GM23338 (cell line): ENCODE measurements around the gene KLHL12. TPM values are rescaled to one million over a fixed set of nuclear protein-coding genes. Genes with fewer than 3 reads are reported as not detected.

Experiments
- ATAC-seq: fragments of 200-7000 bp; cut with Tn5 transposase; 3 replicates; pipeline ENCODE4 v1.9.1; 2020
- DNase-seq: peaks from one replicate; pipeline ENCODE4 v3.0.0-alpha.2; 2015; ENCODE audit warnings: low spot score
- H2AFZ ChIP-seq: fragments of 200-600 bp; sonication (generic); 2 replicates; pipeline ENCODE4 v1.8.0; 2016; ENCODE audit warnings: antibody characterized with exemption, mild to moderate bottlenecking, moderate library complexity
- H3F3A ChIP-seq: fragments of 200-600 bp; sonication (generic); replicated peaks from 2 replicates; pipeline ENCODE4 v1.8.0; 2017; ENCODE audit warnings: antibody characterized with exemption, mixed run types, low read depth
- H3K27ac ChIP-seq: fragments of 200-600 bp; sonication (generic); 2 replicates; pipeline ENCODE4 v1.6.1; 2016; ENCODE audit warnings: low read depth
- H3K27me3 ChIP-seq: fragments of 200-600 bp; sonication (generic); 2 replicates; pipeline ENCODE4 v1.8.0; 2016; ENCODE audit warnings: mild to moderate bottlenecking, mixed run types, moderate library complexity; ENCODE audit not compliant: insufficient read depth
- H3K36me3 ChIP-seq: fragments of 200-600 bp; sonication (generic); 2 replicates; pipeline ENCODE4 v1.8.0; 2016; ENCODE audit warnings: mild to moderate bottlenecking; ENCODE audit not compliant: insufficient read depth
- H3K4me1 ChIP-seq: fragments of 200-600 bp; sonication (generic); 2 replicates; pipeline ENCODE4 v1.8.0; 2016; ENCODE audit warnings: mild to moderate bottlenecking, moderate library complexity; ENCODE audit not compliant: insufficient read depth
- H3K4me2 ChIP-seq: fragments of 200-600 bp; sonication (generic); 2 replicates; pipeline ENCODE4 v1.7.1; 2017; ENCODE audit warnings: mixed run types
- H3K4me3 ChIP-seq: fragments of 200-600 bp; sonication (generic); 2 replicates; pipeline ENCODE4 v1.6.1; 2016; ENCODE audit warnings: mixed run types
- H3K79me2 ChIP-seq: fragments of 200-600 bp; sonication (generic); replicated peaks from 2 replicates; pipeline ENCODE4 v1.8.0; 2017; ENCODE audit warnings: mild to moderate bottlenecking; ENCODE audit not compliant: insufficient read depth
- H3K9me2 ChIP-seq: fragments of 200-600 bp; sonication (generic); 2 replicates; pipeline ENCODE4 v1.8.0; 2017; ENCODE audit not compliant: insufficient read depth
- H4K20me1 ChIP-seq: fragments of 200-600 bp; sonication (generic); replicated peaks from 2 replicates; pipeline ENCODE4 v1.8.0; 2017; ENCODE audit warnings: mild to moderate bottlenecking; ENCODE audit not compliant: insufficient read depth
- H3K27ac Mint-ChIP-seq: 2 replicates; pipeline ENCODE4 v1.8.0; 2020; ENCODE audit warnings: inconsistent platforms, mild to moderate bottlenecking, moderate library complexity, mixed read lengths
- H3K27me3 Mint-ChIP-seq: 3 replicates; pipeline ENCODE4 v1.8.0; 2022; ENCODE audit warnings: low read depth, mild to moderate bottlenecking, moderate library complexity, mixed read lengths, inconsistent platforms; ENCODE audit not compliant: insufficient read depth, poor library complexity
- H3K36me3 Mint-ChIP-seq: 3 replicates; pipeline ENCODE4 v1.8.0; 2021; ENCODE audit warnings: low read depth, mild to moderate bottlenecking, inconsistent platforms, moderate library complexity, mixed read lengths
- H3K4me1 Mint-ChIP-seq: 3 replicates; pipeline ENCODE4 v1.8.0; 2020; ENCODE audit warnings: mild to moderate bottlenecking, inconsistent platforms, mixed read lengths
- H3K4me3 Mint-ChIP-seq: 3 replicates; pipeline ENCODE4 v1.8.0; 2021; ENCODE audit warnings: moderate library complexity, mild to moderate bottlenecking, inconsistent platforms, mixed read lengths
- H3K9me3 Mint-ChIP-seq: 3 replicates; pipeline ENCODE4 v1.8.0; 2020; ENCODE audit warnings: moderate library complexity, mild to moderate bottlenecking, inconsistent platforms, mixed read lengths
- EZH2 ChIP-seq: fragments of 200-600 bp; sonication (generic); IDR thresholded peaks from one replicate; pipeline ENCODE4 v1.8.0; 2017; ENCODE audit warnings: antibody characterized with exemption, mild to moderate bottlenecking, low read depth; ENCODE audit not compliant: unreplicated experiment
- EZH2phosphoT487 ChIP-seq: fragments of 200-600 bp; sonication (generic); IDR thresholded peaks from one replicate; pipeline ENCODE4 v1.8.1; 2018; ENCODE audit warnings: antibody characterized with exemption; ENCODE audit not compliant: unreplicated experiment
- POLR2AphosphoS5 ChIP-seq: IDR thresholded peaks from 2 replicates; pipeline ENCODE4 v1.6.1; 2016; ENCODE audit warnings: antibody characterized with exemption, low read depth
- ZNF114 ChIP-seq: fragments of 250-450 bp; sonication (Bioruptor Pico); IDR thresholded peaks from 2 replicates; pipeline ENCODE4 v1.5.0; 2020; ENCODE audit warnings: mild to moderate bottlenecking, moderate library complexity
- ZNF462 ChIP-seq: fragments of 250-450 bp; sonication (Bioruptor Pico); IDR thresholded peaks from 2 replicates; pipeline ENCODE4 v1.5.0; 2020; ENCODE audit warnings: mild to moderate bottlenecking, moderate library complexity
- polyA plus RNA-seq: library from polyadenylated mRNA; unstranded; fragments of >200 nt; fragmentation: Nextera tagmentation; extraction: Ambion mirVana; gene quantifications from 2 replicates; pipeline ENCODE4 v1.2.1, GENCODE V29; 2016
- total RNA-seq: library from RNA; depleted of rRNA; stranded (reverse); fragments of >200 nt; shearing (Covaris generic); gene quantifications from 2 replicates; pipeline ENCODE4 v1.2.3, GENCODE V29; 2014
- TF ChIP-seq, protein P1 (sequence below): IDR thresholded peaks from one replicate; pipeline ENCODE4 v1.6.1; 2018; ENCODE audit warnings: antibody characterized with exemption; ENCODE audit not compliant: unreplicated experiment

Gene KLHL12
- total and polyA plus RNA-seq, 2 experiments from 2014 or later, result 14.6 to 27.5 TPM

GRCh38 chr1:202871367-202871766 is 55.7 kb downstream of the KLHL12 start:
- H3K4me3 Mint-ChIP-seq, result no peak overlapping the region
- H3K27ac Mint-ChIP-seq, result no peak overlapping the region

More at GRCh38 chr1:202871367-202871766, 55.7 kb downstream of the KLHL12 start:
- Histone ChIP-seq H4K20me1 (no peaks in the 10 kb centered on the region), H2AFZ (no peak overlapping the region), H3K9me2 (no peaks in the 10 kb centered on the region), H3K4me1 (no peaks in the 10 kb centered on the region), H3K36me3 (no peaks in the 10 kb centered on the region), H3K27ac (no peak overlapping the region), H3K79me2 (no peaks in the 10 kb centered on the region), H3K4me3 (no peak overlapping the region), H3K4me2 (no peak overlapping the region), H3K27me3 (no peaks in the 10 kb centered on the region), H3F3A (no peaks in the 10 kb centered on the region)
- DNase-seq, result no peak
- H3K27me3 Mint-ChIP-seq, result peaks cover 1% of the 10 kb centered on the region
- ATAC-seq, result no peak
- H3K4me1 Mint-ChIP-seq, result no peaks in the 10 kb centered on the region
- H3K9me3 Mint-ChIP-seq, result no peaks in the 10 kb centered on the region
- 0 out of 3 replicates have a peak, but pooled peaks cover 3% of the 10 kb centered on the region for H3K36me3 Mint-ChIP-seq
- TF ChIP-seq ZNF114, result no peak
- TF ChIP-seq POLR2AphosphoS5, result no peak
- TF ChIP-seq, protein P1, sequence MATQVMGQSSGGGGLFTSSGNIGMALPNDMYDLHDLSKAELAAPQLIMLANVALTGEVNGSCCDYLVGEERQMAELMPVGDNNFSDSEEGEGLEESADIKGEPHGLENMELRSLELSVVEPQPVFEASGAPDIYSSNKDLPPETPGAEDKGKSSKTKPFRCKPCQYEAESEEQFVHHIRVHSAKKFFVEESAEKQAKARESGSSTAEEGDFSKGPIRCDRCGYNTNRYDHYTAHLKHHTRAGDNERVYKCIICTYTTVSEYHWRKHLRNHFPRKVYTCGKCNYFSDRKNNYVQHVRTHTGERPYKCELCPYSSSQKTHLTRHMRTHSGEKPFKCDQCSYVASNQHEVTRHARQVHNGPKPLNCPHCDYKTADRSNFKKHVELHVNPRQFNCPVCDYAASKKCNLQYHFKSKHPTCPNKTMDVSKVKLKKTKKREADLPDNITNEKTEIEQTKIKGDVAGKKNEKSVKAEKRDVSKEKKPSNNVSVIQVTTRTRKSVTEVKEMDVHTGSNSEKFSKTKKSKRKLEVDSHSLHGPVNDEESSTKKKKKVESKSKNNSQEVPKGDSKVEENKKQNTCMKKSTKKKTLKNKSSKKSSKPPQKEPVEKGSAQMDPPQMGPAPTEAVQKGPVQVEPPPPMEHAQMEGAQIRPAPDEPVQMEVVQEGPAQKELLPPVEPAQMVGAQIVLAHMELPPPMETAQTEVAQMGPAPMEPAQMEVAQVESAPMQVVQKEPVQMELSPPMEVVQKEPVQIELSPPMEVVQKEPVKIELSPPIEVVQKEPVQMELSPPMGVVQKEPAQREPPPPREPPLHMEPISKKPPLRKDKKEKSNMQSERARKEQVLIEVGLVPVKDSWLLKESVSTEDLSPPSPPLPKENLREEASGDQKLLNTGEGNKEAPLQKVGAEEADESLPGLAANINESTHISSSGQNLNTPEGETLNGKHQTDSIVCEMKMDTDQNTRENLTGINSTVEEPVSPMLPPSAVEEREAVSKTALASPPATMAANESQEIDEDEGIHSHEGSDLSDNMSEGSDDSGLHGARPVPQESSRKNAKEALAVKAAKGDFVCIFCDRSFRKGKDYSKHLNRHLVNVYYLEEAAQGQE, result no peak
- TF ChIP-seq EZH2, result no peak
- no peak for TF ChIP-seq ZNF462 (CRISPR knock-in tag)
- no peak for TF ChIP-seq EZH2phosphoT487
